A549 (cell line): Measurements from ENCODE around the gene TYK2.

Experiments
- CHD2 ChIP-seq: fragments of 150-350 bp; IDR thresholded peaks from 2 replicates; pipeline ENCODE4 v1.6.1; 2014; ENCODE audit warnings: low read length; ENCODE audit not compliant: partially characterized antibody
- CHD4 ChIP-seq: fragments of 200-600 bp; sonication (generic); IDR thresholded peaks from 2 replicates; pipeline ENCODE4 v1.6.1; 2016; ENCODE audit warnings: antibody characterized with exemption, mild to moderate bottlenecking, borderline replicate concordance
- CTCF ChIP-seq: fragments of >200 bp; sonication (Bioruptor Twin); formaldehyde crosslinking; IDR thresholded peaks from 3 replicates; pipeline ENCODE4 v1.5.1; 2016
- ESRRA ChIP-seq: fragments of 150-350 bp; IDR thresholded peaks from 2 replicates; pipeline ENCODE4 v1.6.1; 2014; ENCODE audit warnings: mild to moderate bottlenecking, low read length, borderline replicate concordance
- FOSL2 ChIP-seq, 2 experiments: fragments of 450-650 bp in 1 of 2; fragments of >200 bp in 1 of 2; sonication (Bioruptor Twin) in 1 of 2; formaldehyde crosslinking; IDR thresholded peaks; 2 replicates each; pipeline versions ENCODE4 v1.5.0 to v1.6.1; 2016 to 2020; ENCODE audit warnings: mild to moderate bottlenecking in 1 of 2, moderate library complexity in 1 of 2
- HMGXB4 ChIP-seq: fragments of 250-450 bp; sonication (Bioruptor Pico); IDR thresholded peaks from 2 replicates; pipeline ENCODE4 v1.5.0; 2021; ENCODE audit warnings: mild to moderate bottlenecking, moderate library complexity, borderline replicate concordance
- JUNB ChIP-seq: fragments of >200 bp; sonication (Bioruptor Twin); formaldehyde crosslinking; IDR thresholded peaks from 2 replicates; pipeline ENCODE4 v1.6.1; 2016
- MAFK ChIP-seq: fragments of 450-650 bp; IDR thresholded peaks from 2 replicates; pipeline ENCODE4 v1.6.1; 2014; ENCODE audit not compliant: partially characterized antibody
- PBX3 ChIP-seq: IDR thresholded peaks from 2 replicates; pipeline ENCODE4 v1.6.1; 2012
- PHF8 ChIP-seq: fragments of 200-600 bp; sonication (generic); IDR thresholded peaks from 2 replicates; pipeline ENCODE4 v1.6.1; 2016; ENCODE audit warnings: low read depth, mild to moderate bottlenecking, antibody characterized with exemption, moderate library complexity, borderline replicate concordance
- POLR2A ChIP-seq: IDR thresholded peaks from 2 replicates; pipeline ENCODE4 v1.6.1; 2012; ENCODE audit warnings: mild to moderate bottlenecking, low read length
- RCOR1 ChIP-seq: fragments of 150-350 bp; IDR thresholded peaks from 2 replicates; pipeline ENCODE4 v1.6.1; 2014; ENCODE audit warnings: antibody characterized with exemption, low read length, low read depth
- ZFP36 ChIP-seq: fragments of 450-650 bp; IDR thresholded peaks from 2 replicates; pipeline ENCODE4 v1.6.1; 2014; ENCODE audit warnings: borderline replicate concordance; ENCODE audit not compliant: partially characterized antibody

DNA sequence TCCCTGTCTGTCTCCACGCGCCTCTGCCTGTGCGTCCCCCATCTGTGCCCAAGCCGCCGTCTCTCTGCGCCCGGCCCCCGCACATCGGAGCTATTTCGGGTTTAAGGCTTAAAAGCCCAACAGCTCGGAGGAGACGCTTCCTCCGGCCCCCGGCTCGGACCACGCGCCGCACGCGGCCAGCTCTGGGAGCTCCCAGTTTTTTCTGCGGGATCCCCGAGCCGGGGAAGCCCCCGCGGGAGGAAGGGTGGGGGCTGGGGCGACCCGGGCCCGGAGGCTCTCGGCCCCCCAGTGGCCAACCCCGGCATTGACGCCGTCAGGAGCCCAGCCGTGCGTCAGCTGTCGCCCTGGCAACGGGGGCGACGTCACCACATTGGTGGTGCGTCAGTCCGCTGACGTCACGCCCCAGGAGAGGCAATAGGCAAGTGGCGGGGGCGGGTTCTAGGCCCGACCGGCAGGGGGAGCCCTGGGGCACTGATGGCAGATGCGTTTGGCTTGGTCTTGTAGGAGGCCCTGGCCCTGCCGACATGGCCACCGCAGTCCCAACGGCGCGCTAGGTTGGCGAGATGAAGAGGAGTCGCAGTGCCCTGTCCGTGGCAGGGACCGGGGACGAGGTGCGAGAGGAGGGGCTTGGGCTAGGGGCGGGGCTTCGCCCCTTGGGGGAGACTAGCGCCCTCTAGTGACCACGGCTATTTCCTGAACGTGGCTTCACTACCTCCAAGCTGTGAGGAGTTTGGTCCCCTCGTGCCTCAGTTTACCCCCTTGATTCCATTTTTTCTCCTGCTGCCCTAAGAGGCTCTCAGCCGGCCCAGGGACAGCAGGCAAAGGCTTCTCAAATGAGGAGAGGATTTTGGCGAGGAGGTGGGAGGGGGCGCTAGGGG, 36.2 kb upstream of the TYK2 start:
- TF ChIP-seq CHD4 (0 out of 2 replicates have a peak, but pooled peaks have one; percentile 57), CHD2 (no peak), MAFK (no peak), ESRRA (no peak), POLR2A (no peak), CTCF (peak; percentile 87), FOSL2 (IDR thresholded peaks at IDR 0.05) (no peak), FOSL2 (CRISPR knock-in tag; IDR thresholded peaks at IDR 0.05) (peak; percentile 81), PBX3 (peak; percentile 56; the same call in 1 of the 2 replicates), JUNB (no peak), HMGXB4 (no peak; the same call in 1 of the 2 replicates), ZFP36 (no peak), RCOR1 (peak; percentile 100; the same call in 1 of the 2 replicates), PHF8 (no peak)
